HepG2 (cell line): ENCODE data around the gene CAGE1. TPM values are rescaled to one million over a fixed set of nuclear protein-coding genes. Genes with fewer than 3 reads are reported as not detected.

Experiments
- AGO1 ChIP-seq: fragments of 200-400 bp; formaldehyde crosslinking; IDR thresholded peaks from 2 replicates; pipeline ENCODE4 v1.6.1; 2017; ENCODE audit warnings: mild to moderate bottlenecking, low read depth, low read length, moderate library complexity; ENCODE audit not compliant: poor library complexity, severe bottlenecking
- CREB3 ChIP-seq: sonication (generic); formaldehyde crosslinking; IDR thresholded peaks from 2 replicates; pipeline ENCODE4 v1.5.0; 2020; ENCODE audit warnings: missing genetic modification reagents
- CREBL2 ChIP-seq: sonication (generic); formaldehyde crosslinking; IDR thresholded peaks from 2 replicates; pipeline ENCODE4 v1.8.1; 2023; ENCODE audit warnings: missing genetic modification reagents, mild to moderate bottlenecking, borderline replicate concordance
- GABPA ChIP-seq, 2 experiments: IDR thresholded peaks; 2 replicates each; pipeline ENCODE4 v1.6.1; 2011 to 2016; ENCODE audit warnings: low read depth in 2 of 2, low read length in 1 of 2, missing biosample characterization in 1 of 2, missing genetic modification characterization in 1 of 2
- HIVEP1 ChIP-seq: sonication (generic); formaldehyde crosslinking; IDR thresholded peaks from 2 replicates; pipeline ENCODE4 v1.4.0; 2020; ENCODE audit warnings: mild to moderate bottlenecking, missing genetic modification reagents
- HNRNPLL ChIP-seq: fragments of 200-400 bp; formaldehyde crosslinking; IDR thresholded peaks from 2 replicates; pipeline ENCODE4 v1.6.1; 2017; ENCODE audit warnings: mild to moderate bottlenecking, low read depth, low read length; ENCODE audit not compliant: poor library complexity, severe bottlenecking
- KDM5A ChIP-seq: fragments of 200-600 bp; sonication (generic); IDR thresholded peaks from 2 replicates; pipeline ENCODE4 v1.7.0; 2018; ENCODE audit warnings: antibody characterized with exemption, mild to moderate bottlenecking, low read length, borderline replicate concordance
- LCORL ChIP-seq, 2 experiments: fragments of 450-650 bp in 1 of 2; sonication (generic) in 1 of 2; formaldehyde crosslinking in 1 of 2; IDR thresholded peaks; 2 replicates each; pipeline versions ENCODE4 v1.5.0 to v1.6.1; 2017 to 2020; ENCODE audit warnings: antibody characterized with exemption in 1 of 2, missing genetic modification reagents in 1 of 2
- NFE2L1 ChIP-seq: sonication (generic); formaldehyde crosslinking; IDR thresholded peaks from 2 replicates; pipeline ENCODE4 v1.4.0; 2020; ENCODE audit warnings: missing genetic modification reagents, mild to moderate bottlenecking, borderline replicate concordance
- PPARG ChIP-seq: conservative IDR thresholded peaks from 2 replicates; pipeline ENCODE4 v1.6.1; 2016; ENCODE audit warnings: missing biosample characterization, missing genetic modification reagents
- PREB ChIP-seq: sonication (generic); formaldehyde crosslinking; IDR thresholded peaks from 2 replicates; pipeline ENCODE4 v1.4.0; 2020; ENCODE audit warnings: missing genetic modification reagents
- TGIF2 ChIP-seq: IDR thresholded peaks from 2 replicates; pipeline ENCODE4 v1.6.1; 2016; ENCODE audit warnings: control low read depth, missing compliant biosample characterization
- THAP7 ChIP-seq: sonication (generic); formaldehyde crosslinking; IDR thresholded peaks from 2 replicates; pipeline ENCODE4 v1.8.1; 2023; ENCODE audit warnings: mild to moderate bottlenecking, missing genetic modification reagents
- ZNF263 ChIP-seq: sonication (generic); formaldehyde crosslinking; IDR thresholded peaks from 2 replicates; pipeline ENCODE4 v1.4.0; 2020; ENCODE audit warnings: missing genetic modification reagents
- ZNF350 ChIP-seq: sonication (generic); formaldehyde crosslinking; IDR thresholded peaks from 2 replicates; pipeline ENCODE4 v1.4.0; 2020; ENCODE audit warnings: mild to moderate bottlenecking, low read depth, missing genetic modification reagents, borderline replicate concordance
- ZNF441 ChIP-seq: sonication (generic); formaldehyde crosslinking; IDR thresholded peaks from 2 replicates; pipeline ENCODE4 v1.7.0; 2021; ENCODE audit warnings: missing genetic modification reagents, borderline replicate concordance
- ZNF576 ChIP-seq: sonication (generic); formaldehyde crosslinking; IDR thresholded peaks from 2 replicates; pipeline ENCODE4 v1.4.0; 2020; ENCODE audit warnings: mild to moderate bottlenecking, missing genetic modification reagents
- polyA plus RNA-seq, 8 experiments: library from polyadenylated mRNA; depleted of rRNA in 3 of 8; stranded (reverse) in 7 of 8; unstranded in 1 of 8; fragments of >200 nt; fragmentation: Illumina TruSeq in 4 of 8; extraction: Trizol in 4 of 8; gene quantifications; 2 replicates each; pipeline versions ENCODE4 v1.2.1 to v1.2.3, GENCODE V29; 2011 to 2016; ENCODE audit warnings: low read depth in 4 of 8, missing spikeins in 1 of 8, mixed read lengths in 1 of 8; ENCODE audit not compliant: insufficient read depth in 1 of 8
- total RNA-seq, 5 experiments: library from RNA; depleted of rRNA; stranded (reverse); fragments of >200 nt; fragmentation: Illumina TruSeq; extraction: Trizol; gene quantifications; 2 replicates each; pipeline ENCODE4 v1.2.3, GENCODE V29; 2016; ENCODE audit warnings: low read depth in 1 of 5
- TF ChIP-seq, protein P1 (sequence below): sonication (generic); formaldehyde crosslinking; IDR thresholded peaks from 2 replicates; pipeline ENCODE4 v1.5.1; 2020; ENCODE audit warnings: missing genetic modification reagents, mild to moderate bottlenecking, borderline replicate concordance
- TF ChIP-seq, protein P2 (sequence below): IDR thresholded peaks from 2 replicates; pipeline ENCODE4 v1.6.1; 2016

CAGE1 gene
- total and polyA plus RNA-seq, 2 of the 13 experiments (the other 11 are each of a cell fraction or from before 2014, with no cell fraction given) = 0.03 to 0.15 TPM

- TF ChIP-seq TGIF2 (CRISPR knock-in tag) (0 out of 2 replicates have a peak, but pooled peaks have one; percentile 22), CREBL2 (CRISPR knock-in tag) (no peak), CREB3 (CRISPR knock-in tag) (no peak), ZNF350 (CRISPR knock-in tag) (no peak; the same call in 1 of the 2 replicates), NFE2L1 (CRISPR knock-in tag) (no peak), ZNF263 (no peak), THAP7 (CRISPR knock-in tag) (no peak), KDM5A (no peak), ZNF576 (CRISPR knock-in tag) (no peak), LCORL (IDR thresholded peaks at IDR 0.05) (no peak), LCORL (CRISPR knock-in tag; IDR thresholded peaks at IDR 0.05) (peak; percentile 13; the same call in 1 of the 2 replicates), AGO1 (no peak), HIVEP1 (CRISPR knock-in tag) (no peak), GABPA (IDR thresholded peaks at IDR 0.05; ENCODE audit: low read depth, low read length) (no peak), GABPA (CRISPR knock-in tag; IDR thresholded peaks at IDR 0.05; ENCODE audit: low read depth) (no peak; the same call in 1 of the 2 replicates), PPARG (no peak), ZNF441 (no peak), HNRNPLL (peak; percentile 7), PREB (CRISPR knock-in tag) (no peak)
- TF ChIP-seq, protein P1, sequence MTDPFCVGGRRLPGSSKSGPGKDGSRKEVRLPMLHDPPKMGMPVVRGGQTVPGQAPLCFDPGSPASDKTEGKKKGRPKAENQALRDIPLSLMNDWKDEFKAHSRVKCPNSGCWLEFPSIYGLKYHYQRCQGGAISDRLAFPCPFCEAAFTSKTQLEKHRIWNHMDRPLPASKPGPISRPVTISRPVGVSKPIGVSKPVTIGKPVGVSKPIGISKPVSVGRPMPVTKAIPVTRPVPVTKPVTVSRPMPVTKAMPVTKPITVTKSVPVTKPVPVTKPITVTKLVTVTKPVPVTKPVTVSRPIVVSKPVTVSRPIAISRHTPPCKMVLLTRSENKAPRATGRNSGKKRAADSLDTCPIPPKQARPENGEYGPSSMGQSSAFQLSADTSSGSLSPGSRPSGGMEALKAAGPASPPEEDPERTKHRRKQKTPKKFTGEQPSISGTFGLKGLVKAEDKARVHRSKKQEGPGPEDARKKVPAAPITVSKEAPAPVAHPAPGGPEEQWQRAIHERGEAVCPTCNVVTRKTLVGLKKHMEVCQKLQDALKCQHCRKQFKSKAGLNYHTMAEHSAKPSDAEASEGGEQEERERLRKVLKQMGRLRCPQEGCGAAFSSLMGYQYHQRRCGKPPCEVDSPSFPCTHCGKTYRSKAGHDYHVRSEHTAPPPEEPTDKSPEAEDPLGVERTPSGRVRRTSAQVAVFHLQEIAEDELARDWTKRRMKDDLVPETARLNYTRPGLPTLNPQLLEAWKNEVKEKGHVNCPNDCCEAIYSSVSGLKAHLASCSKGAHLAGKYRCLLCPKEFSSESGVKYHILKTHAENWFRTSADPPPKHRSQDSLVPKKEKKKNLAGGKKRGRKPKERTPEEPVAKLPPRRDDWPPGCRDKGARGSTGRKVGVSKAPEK (CRISPR knock-in tag) = no peak
- TF ChIP-seq, protein P2, sequence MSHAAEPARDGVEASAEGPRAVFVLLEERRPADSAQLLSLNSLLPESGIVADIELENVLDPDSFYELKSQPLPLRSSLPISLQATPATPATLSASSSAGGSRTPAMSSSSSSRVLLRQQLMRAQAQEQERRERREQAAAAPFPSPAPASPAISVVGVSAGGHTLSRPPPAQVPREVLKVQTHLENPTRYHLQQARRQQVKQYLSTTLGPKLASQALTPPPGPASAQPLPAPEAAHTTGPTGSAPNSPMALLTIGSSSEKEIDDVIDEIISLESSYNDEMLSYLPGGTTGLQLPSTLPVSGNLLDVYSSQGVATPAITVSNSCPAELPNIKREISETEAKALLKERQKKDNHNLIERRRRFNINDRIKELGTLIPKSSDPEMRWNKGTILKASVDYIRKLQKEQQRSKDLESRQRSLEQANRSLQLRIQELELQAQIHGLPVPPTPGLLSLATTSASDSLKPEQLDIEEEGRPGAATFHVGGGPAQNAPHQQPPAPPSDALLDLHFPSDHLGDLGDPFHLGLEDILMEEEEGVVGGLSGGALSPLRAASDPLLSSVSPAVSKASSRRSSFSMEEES (CRISPR knock-in tag) = 0 out of 2 replicates have a peak, but pooled peaks have one; percentile 19
Measured at GRCh38 chr6:7426447-7427169, 37.1 kb upstream of the CAGE1 start (continued).
